Esophagus muscularis mucosa (tissue), 3 donors: ENCODE measurements around the gene ARID2.

ENCODE experiments used
- CTCF ChIP-seq, 3 experiments: fragments of 200-600 bp in 2 of 3; fragments of 450-650 bp in 1 of 3; sonication (generic) in 2 of 3; IDR thresholded peaks; one replicate each; pipeline ENCODE4 v1.5.1; 2017 to 2019; ENCODE audit warnings: antibody characterized with exemption in 3 of 3, mild to moderate bottlenecking in 2 of 3, moderate library complexity in 1 of 3
- POLR2AphosphoS5 ChIP-seq, 2 donors: sonication (generic); formaldehyde crosslinking; IDR thresholded peaks; one replicate each; pipeline ENCODE4 v1.6.1; 2017; ENCODE audit warnings: antibody characterized with exemption in 2 of 2

- TF ChIP-seq CTCF (IDR thresholded peaks at IDR 0.05) (no peak), POLR2AphosphoS5 (IDR thresholded peaks at IDR 0.05) (no peak)
Measured at GRCh38 chr12:45703942-45704341, 25.6 kb upstream of the ARID2 start.
